Measurements from ENCODE around the gene MRPS24.
"Not testable (repeated sequence)": the region's sequence is repeated elsewhere in the genome, so short reads cannot be mapped to it uniquely, and the experiment has no call there.

Gene MRPS24

DNA sequence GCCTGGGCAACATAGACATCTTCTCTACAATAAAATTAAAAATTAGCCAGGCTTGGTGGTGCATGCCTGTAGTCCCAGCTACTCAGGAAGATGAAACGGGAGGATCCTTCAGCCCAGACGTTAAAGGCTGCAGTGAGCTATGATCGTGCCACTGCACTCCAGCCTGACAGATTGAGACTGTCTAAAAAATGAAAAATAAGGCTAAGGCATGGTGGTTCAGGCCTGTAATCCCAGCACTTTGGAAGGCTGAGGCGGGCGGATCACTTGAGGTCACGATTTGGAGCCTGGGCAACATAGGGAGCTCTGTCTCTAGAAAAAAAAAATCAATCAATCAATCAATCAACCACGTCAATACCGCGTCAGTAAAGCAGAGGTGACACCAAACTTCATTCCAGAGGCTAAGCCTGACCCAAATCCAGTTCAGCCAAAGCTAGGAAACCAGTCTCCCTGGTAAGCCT, 31.1 kb downstream of the MRPS24 start:
- DNase-seq (ENCODE audit: low read depth), result no peak

DNA sequence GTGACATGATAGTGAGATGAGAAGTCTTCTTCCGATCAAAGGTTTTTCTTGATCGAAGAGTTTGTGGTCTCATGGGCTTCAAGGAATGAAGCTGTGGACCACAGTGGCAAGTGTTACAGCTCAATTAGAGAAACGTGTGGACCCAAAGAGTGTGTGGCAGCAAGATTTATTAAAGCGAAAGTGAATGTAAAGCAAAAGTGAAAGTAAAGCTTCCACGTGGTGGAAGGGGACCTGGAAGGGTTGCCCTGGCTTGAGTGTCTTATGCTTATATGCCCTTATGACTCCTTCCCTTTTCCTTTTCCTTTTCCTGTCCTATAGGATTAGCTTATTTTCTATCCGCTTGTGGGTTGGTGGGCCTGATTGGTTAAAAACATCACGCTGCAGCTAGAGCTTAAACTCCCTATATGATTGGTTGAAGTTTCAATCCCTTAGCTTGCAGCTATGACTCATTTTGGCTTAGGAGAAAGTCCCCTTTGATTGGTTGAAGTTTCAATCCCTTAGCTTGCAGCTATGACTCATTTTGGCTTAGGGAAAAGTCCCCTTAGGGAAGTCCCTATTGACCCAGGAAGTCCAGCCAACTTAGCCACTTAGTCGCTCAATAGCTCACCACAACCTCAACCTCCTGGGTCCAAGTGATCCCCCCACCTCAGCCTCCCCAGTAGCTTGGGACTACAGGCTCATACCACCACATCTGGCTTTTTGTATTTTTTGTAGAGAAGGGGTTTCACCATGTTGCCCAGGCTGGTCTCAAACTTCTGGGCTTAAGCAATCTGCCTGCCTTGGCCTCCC, 34.7 kb downstream of the MRPS24 start:
- no peak for DNase-seq (ENCODE audit: low read depth)

DNA sequence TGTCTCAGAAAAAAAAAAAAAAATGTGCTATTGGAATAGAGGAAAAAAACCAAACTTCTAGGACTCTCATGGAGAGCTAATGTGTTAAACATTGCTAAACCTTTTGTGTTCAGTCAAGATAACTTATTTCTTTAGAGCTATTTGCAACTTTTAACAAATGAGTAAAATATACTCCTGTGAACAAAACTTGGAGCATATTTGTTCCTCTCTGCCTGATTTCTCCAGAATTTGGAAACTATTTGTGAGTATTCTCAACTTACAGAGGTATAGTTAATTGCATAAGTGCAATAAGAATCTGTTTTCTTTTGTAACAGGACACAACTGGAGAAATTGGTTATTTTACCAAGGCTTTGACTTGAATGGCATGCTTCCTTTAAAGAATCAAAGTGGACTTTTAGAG, 38.4 kb downstream of the MRPS24 start:
- DNase-seq (ENCODE audit: low read depth), result not testable (repeated sequence)

DNA sequence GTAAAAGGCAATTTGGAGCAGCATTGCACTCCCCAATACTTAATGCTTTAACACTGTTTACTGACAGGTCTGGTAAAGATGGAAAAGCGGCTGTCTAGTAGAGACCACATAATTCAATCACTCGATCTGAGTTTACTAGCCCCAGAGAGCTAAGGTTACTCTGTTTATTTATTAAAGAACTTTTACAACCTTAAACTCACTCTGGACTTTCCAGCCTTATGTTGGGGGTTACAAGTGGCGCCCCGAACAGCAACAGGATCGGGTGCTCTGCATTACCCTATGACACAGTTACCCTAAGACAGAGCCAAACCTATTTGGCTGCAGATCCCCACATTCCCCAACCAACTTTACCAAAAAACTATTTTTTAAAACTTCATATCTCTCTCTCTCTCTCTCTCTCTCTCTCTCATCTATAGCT, 43.9 kb downstream of the MRPS24 start:
- no peak for DNase-seq (ENCODE audit: low read depth)

DNA sequence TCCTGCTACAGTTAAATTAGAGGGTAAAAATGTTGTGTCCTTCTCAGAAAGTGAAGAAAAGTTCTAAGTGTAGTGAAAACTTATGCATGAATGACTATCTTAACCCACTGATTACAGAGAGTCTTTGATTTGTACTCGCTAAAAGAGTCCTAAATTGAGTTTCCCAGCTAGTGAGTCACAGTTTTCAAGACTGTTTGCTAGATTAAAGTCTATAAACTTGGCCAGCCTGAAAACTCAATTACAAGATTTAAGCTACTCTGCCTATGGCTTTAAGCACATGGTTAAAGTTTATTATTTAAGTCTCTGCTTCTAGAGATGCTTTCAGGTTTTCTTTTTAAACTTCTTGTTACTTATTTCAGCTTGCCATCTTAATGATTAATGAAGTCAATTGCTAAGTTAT, 44.4 kb downstream of the MRPS24 start:
- no peak for DNase-seq (ENCODE audit: low read depth)

DNA sequence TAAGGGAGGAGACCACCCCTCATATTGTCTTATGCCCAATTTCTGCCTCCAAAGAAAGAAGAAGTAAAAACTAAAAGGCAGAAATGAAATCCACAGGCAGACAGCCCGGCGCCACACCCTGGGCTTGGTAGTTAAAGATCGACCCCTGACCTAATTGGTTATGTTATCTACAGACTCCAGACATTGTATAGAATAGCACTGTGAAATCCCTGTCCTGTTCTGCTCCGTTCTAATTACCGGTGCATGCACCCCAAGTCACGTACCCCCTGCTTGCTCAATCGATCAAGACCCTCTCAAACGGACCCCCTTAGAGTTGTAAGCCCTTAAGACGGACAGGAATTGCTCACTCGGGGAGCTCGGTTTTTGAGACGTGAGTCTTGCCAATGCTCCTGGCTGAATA, 44.8 kb downstream of the MRPS24 start:
- not testable (repeated sequence) for DNase-seq (ENCODE audit: low read depth)

DNA sequence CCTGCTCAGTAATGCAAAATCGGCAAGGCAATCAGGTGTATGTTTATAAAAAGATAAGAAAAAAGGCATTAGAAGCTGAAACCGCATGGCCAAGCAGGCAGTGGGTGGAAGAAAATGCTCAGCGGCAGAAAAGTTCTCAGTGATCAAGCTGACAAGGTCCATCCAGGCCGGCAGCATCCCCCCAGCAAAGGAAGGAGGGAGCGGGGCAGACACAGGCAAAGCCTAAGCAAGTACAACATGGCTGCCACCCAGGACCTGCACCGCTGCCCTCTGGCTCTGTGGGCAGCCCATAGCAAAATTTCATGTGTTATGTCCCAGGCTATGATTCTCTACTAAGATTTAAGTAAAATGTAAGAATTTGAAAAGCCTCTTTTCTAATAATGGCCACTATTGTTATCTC, 45.4 kb downstream of the MRPS24 start:
- DNase-seq (ENCODE audit: low read depth), result no peak

DNA sequence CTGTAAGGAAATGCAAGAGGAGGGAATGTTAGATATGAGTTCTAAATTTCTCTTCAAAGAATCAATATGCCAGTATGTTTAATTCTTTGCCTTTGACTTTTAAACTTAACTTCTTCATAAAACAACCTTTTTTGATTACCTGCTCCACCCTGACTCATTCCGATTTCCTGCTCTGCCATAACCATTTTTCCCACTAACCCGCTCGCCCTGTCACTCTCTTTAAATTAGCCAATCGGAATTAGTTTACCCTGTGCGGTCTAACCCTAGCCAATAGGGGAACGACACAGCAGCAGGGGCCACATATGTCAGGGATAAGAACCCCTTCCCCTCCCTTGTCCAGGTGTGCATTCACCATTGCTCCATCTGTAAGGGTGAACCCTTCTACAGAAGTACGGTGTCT, 45.9 kb downstream of the MRPS24 start:
- DNase-seq (ENCODE audit: low read depth), result not testable (repeated sequence)

Data from HS-27A (cell line).